K562 (cell line): ENCODE measurements around the gene MPHOSPH6. TPM values are rescaled to one million over a fixed set of nuclear protein-coding genes. Genes with fewer than 3 reads are reported as not detected.
A peak's percentile ranks its signal among the peaks of the same experiment; 100 is the strongest.

Experiments used
- ARID2 ChIP-seq: fragments of 450-650 bp; IDR thresholded peaks from 2 replicates; pipeline ENCODE4 v1.6.1; 2017; ENCODE audit warnings: antibody characterized with exemption, mild to moderate bottlenecking
- BCL6 ChIP-seq: fragments of 250-450 bp; sonication (Bioruptor Pico); IDR thresholded peaks from 2 replicates; pipeline ENCODE4 v1.4.0; 2020
- BCOR ChIP-seq: fragments of 450-650 bp; IDR thresholded peaks from 2 replicates; pipeline ENCODE4 v1.6.1; 2016
- CCAR2 ChIP-seq: fragments of 200-400 bp; formaldehyde crosslinking; IDR thresholded peaks from 2 replicates; pipeline ENCODE4 v1.6.1; 2017; ENCODE audit warnings: mild to moderate bottlenecking, low read depth, low read length
- FOXA1 ChIP-seq: fragments of 450-650 bp; IDR thresholded peaks from 2 replicates; pipeline ENCODE4 v1.6.1; 2016; ENCODE audit warnings: mild to moderate bottlenecking, borderline replicate concordance
- FOXJ3 ChIP-seq: sonication (generic); formaldehyde crosslinking; IDR thresholded peaks from 2 replicates; pipeline ENCODE4 v1.4.0; 2020; ENCODE audit warnings: mild to moderate bottlenecking, missing genetic modification reagents
- HDAC3 ChIP-seq: fragments of 450-650 bp; IDR thresholded peaks from 2 replicates; pipeline ENCODE4 v1.6.1; 2018; ENCODE audit warnings: borderline replicate concordance, mild to moderate bottlenecking, moderate library complexity; ENCODE audit not compliant: partially characterized antibody
- NCOR1 ChIP-seq: fragments of 450-650 bp; IDR thresholded peaks from 2 replicates; pipeline ENCODE4 v1.6.1; 2016; ENCODE audit warnings: mild to moderate bottlenecking, moderate library complexity
- RREB1 ChIP-seq: fragments of 250-450 bp; sonication (Bioruptor Pico); IDR thresholded peaks from 2 replicates; pipeline ENCODE4 v1.4.0; 2020
- SAFB ChIP-seq: fragments of 200-400 bp; formaldehyde crosslinking; IDR thresholded peaks from 2 replicates; pipeline ENCODE4 v1.6.1; 2017; ENCODE audit warnings: low read depth, low read length, borderline replicate concordance
- SMAD2 ChIP-seq: fragments of 150-350 bp; IDR thresholded peaks from 2 replicates; pipeline ENCODE4 v1.6.1; 2014; ENCODE audit warnings: low read depth, mild to moderate bottlenecking, low read length
- SMAD3 ChIP-seq: fragments of 450-650 bp; formaldehyde crosslinking; conservative IDR thresholded peaks from 2 replicates; pipeline ENCODE4 v1.4.0; 2020; ENCODE audit warnings: mild to moderate bottlenecking
- SREBF1 ChIP-seq: fragments of 150-350 bp; IDR thresholded peaks from 2 replicates; pipeline ENCODE4 v1.6.1; 2014; ENCODE audit warnings: antibody characterized with exemption, low read depth, low read length, borderline replicate concordance
- TRIM24 ChIP-seq, 2 experiments: fragments of 450-650 bp; IDR thresholded peaks; 2 replicates each; pipeline ENCODE4 v1.6.1; 2016
- USF2 ChIP-seq: sonication (generic); formaldehyde crosslinking; IDR thresholded peaks from 2 replicates; pipeline ENCODE4 v1.5.0; 2020; ENCODE audit warnings: missing genetic modification reagents
- ZNF217 ChIP-seq: sonication (generic); formaldehyde crosslinking; IDR thresholded peaks from 2 replicates; pipeline ENCODE4 v1.8.0; 2022; ENCODE audit warnings: mild to moderate bottlenecking, missing genetic modification reagents
- ZNF316 ChIP-seq: fragments of 450-650 bp; IDR thresholded peaks from 2 replicates; pipeline ENCODE4 v1.6.1; 2016
- ZNF717 ChIP-seq: fragments of 250-450 bp; sonication (Bioruptor Pico); IDR thresholded peaks from 2 replicates; pipeline ENCODE4 v1.5.0; 2021
- polyA plus RNA-seq, 8 experiments: library from polyadenylated mRNA; depleted of rRNA in 4 of 8; stranded (reverse) in 5 of 8; unstranded in 3 of 8; fragments of >200 nt; fragmentation: Nextera tagmentation in 2 of 8; fragmentation: Illumina TruSeq in 1 of 8; extraction: Ambion mirVana in 2 of 8; extraction: Trizol in 1 of 8; gene quantifications; 2 replicates each; pipeline versions ENCODE4 v1.2.1 to v1.2.3, GENCODE V29; 2011 to 2014; ENCODE audit warnings: inconsistent platforms in 1 of 8, missing spikeins in 1 of 8
- total RNA-seq, 7 experiments: library from RNA; depleted of rRNA in 6 of 7; stranded (reverse); fragments of >200 nt in 6 of 7; fragmentation: Illumina TruSeq in 2 of 7; extraction: Trizol in 2 of 7; gene quantifications; 2 replicates each; pipeline versions ENCODE4 v1.2.1 to v1.2.3, GENCODE V29; 2011 to 2021; ENCODE audit warnings: low replicate concordance in 1 of 7
- TF ChIP-seq, protein P1 (sequence below): fragments of 250-450 bp; sonication (Bioruptor Pico); IDR thresholded peaks from 2 replicates; pipeline ENCODE4 v1.5.0; 2021; ENCODE audit warnings: mild to moderate bottlenecking, moderate library complexity

MPHOSPH6 gene
- total and polyA plus RNA-seq, 9 of the 15 experiments (the other 6 are each of a cell fraction or from before 2014, with no cell fraction given) = 37.0 to 153 (median 76.7) TPM

GRCh38 chr16:82169861-82170845 lies at the start of gene MPHOSPH6 (continued):
- TF ChIP-seq HDAC3 = no peak
- 0 out of 2 replicates have a peak, but pooled peaks have one; percentile 37 for TF ChIP-seq USF2 (CRISPR knock-in tag)
- no peak for TF ChIP-seq RREB1 (CRISPR knock-in tag)
- TF ChIP-seq BCOR = peak; percentile 97
- no peak for TF ChIP-seq SMAD3 (CRISPR knock-in tag)
- no peak for TF ChIP-seq ZNF217 (CRISPR knock-in tag)
- no peak for TF ChIP-seq ZNF316
- 0 out of 2 replicates have a peak, but pooled peaks have one; percentile 19 for TF ChIP-seq BCL6 (CRISPR knock-in tag)
- no peak for TF ChIP-seq CCAR2
- TF ChIP-seq ZNF717 (CRISPR knock-in tag) = no peak
- TF ChIP-seq FOXJ3 (CRISPR knock-in tag) = no peak
- TF ChIP-seq FOXA1 = no peak
- no peak for TF ChIP-seq NCOR1
- TF ChIP-seq, protein P1, sequence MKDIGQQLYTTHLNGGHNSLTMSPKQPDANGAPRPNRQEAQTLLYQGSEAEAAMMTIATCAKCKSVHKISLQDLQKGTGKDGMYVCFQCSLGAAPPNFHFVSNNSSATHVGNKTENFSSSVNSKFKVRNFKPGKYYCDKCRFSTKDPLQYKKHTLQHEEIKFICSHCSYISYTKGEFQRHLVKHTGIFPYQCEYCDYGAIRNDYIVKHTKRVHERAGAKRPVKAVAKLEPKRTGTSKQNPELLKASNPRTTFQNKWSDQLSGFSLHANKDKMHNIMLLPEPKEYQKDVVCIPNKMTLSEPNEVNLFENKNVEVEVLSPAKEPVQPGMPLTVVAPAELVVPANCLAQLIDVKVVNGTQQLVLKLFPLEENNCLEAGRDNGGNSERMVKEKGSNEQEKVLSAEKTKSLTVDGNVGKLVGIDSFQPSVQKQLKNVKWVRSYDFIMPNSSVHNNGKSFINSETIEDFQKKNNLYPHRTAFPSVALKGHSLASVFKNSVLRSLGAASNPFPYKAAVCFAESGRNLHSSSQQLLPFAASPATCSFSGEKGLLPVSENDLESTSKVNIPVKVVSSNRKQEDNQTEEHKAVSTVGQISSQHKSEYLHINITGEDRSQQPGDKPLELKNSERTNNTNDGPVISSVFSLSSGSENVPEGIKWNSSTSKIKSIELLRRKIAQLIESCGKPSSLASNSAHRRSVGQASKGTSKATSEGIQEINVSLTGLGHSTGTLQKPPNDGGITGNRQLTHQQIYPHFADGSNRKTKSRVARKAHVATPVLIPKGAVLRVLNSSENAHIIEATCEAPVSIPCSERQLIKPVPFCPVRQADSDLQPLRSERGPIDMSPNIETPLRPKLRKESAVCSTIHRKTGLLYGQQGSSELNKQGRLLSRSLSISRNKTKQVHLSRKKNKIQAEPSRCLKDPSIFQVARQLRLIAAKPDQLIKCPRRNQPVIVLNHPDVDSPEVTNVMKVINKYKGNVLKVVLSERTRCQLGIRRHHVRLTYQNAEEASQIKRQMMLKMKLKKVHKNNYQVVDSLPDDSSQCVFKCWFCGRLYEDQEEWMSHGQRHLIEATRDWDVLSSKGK (CRISPR knock-in tag) = no peak
- TF ChIP-seq SREBF1 = no peak
- TF ChIP-seq SAFB = no peak
- no peak for TF ChIP-seq TRIM24 (IDR thresholded peaks at IDR 0.05)
- TF ChIP-seq ARID2 = no peak
- TF ChIP-seq SMAD2 = no peak
